Hepatocyte (in vitro differentiated cells): ENCODE results near the gene NTRK1.

ENCODE experiments used
- CTCF ChIP-seq: fragments of 200-600 bp; sonication (generic); IDR thresholded peaks from 2 replicates; pipeline ENCODE4 v1.5.1; 2016; ENCODE audit warnings: antibody characterized with exemption, mild to moderate bottlenecking; ENCODE audit not compliant: poor library complexity
- EZH2 ChIP-seq: fragments of 200-600 bp; sonication (generic); IDR thresholded peaks from 2 replicates; pipeline ENCODE4 v1.6.1; 2016; ENCODE audit warnings: antibody characterized with exemption, mild to moderate bottlenecking, borderline replicate concordance

- TF ChIP-seq CTCF (no peak), EZH2 (no peak)
Observed at GRCh38 chr1:156839426-156840109, 21.1 kb upstream of the NTRK1 start.
